22Rv1 (cell line): ENCODE results near the gene RREB1.

Experiments
- H3K27ac ChIP-seq: fragments of 450-650 bp; 2 replicates; pipeline ENCODE4 v1.5.1; 2017
- ZFX ChIP-seq: fragments of 450-650 bp; IDR thresholded peaks from 2 replicates; pipeline ENCODE4 v1.6.1; 2017; ENCODE audit warnings: antibody characterized with exemption, borderline replicate concordance
- TF ChIP-seq, protein P1 (sequence below): fragments of 450-650 bp; IDR thresholded peaks from 2 replicates; pipeline ENCODE4 v1.5.1; 2017; ENCODE audit warnings: mild to moderate bottlenecking

The RREB1 gene

DNA sequence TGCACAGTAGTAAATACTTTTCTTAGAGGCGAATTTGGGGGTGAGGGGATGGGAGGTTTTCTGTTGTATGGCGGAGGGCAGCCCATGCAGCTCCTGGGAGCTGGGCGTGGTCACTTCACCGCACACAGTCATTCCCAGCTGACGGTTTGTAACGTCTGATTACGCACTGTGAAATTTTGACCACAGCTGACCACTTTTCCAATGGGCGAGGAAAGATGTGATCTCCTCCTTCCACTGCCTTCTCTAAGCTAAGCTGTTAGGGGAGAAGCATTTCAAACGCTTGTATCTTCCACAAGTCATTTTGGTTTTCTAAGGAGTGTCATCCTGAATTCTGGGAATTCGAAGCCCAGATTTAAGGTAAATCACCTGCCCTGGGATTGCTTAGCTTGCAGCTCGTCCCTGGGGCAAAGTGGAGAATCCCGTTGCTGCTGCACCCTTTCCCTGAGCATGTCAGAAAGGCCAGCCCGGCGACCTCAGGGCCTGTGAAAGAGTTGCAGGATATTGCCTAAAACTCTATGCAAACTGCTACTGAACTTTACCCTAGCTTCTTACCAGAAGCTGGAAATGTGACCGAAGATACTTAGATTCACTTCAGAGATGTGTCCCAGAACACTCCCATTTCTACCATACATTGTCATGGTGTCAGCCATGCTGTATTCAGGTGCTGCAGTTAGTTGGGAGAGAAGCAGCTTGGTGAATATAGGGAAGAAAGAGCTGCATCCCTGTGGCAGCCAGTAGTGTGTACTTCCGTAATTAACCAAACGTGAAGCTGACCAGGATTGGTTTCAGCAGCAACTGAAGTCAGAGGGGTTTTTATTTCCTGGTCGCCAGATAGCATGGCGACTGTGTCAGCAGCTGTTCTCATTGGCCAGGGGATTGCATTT is 58.9 kb downstream of the RREB1 start:
- H3K27ac ChIP-seq: no peak overlapping the region
- TF ChIP-seq, protein P1, sequence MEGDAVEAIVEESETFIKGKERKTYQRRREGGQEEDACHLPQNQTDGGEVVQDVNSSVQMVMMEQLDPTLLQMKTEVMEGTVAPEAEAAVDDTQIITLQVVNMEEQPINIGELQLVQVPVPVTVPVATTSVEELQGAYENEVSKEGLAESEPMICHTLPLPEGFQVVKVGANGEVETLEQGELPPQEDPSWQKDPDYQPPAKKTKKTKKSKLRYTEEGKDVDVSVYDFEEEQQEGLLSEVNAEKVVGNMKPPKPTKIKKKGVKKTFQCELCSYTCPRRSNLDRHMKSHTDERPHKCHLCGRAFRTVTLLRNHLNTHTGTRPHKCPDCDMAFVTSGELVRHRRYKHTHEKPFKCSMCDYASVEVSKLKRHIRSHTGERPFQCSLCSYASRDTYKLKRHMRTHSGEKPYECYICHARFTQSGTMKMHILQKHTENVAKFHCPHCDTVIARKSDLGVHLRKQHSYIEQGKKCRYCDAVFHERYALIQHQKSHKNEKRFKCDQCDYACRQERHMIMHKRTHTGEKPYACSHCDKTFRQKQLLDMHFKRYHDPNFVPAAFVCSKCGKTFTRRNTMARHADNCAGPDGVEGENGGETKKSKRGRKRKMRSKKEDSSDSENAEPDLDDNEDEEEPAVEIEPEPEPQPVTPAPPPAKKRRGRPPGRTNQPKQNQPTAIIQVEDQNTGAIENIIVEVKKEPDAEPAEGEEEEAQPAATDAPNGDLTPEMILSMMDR: no peak
- no peak for TF ChIP-seq ZFX

DNA sequence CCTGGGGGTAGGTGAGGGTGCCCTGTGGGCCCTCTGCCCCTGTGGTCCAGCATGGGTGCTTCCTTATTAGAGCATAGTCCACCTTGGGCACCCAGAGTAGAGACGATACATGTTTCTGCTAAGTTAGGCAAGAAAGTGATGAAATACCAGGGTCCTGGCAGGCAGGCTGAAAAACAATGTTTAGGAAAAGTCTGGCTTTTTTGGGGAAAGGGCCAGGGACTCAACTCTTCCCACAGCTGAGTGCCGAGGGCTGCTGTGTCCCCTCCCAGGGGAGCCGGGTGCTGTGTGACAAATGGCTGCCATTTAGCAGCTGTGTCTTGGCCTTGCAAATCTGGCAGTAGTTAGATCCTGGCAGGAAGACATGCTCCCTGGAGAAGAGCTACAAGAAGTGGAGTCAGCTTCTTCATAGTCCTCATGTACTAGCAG is 61.5 kb downstream of the RREB1 start:
- H3K27ac ChIP-seq: no peak overlapping the region
- TF ChIP-seq ZFX: no peak
- TF ChIP-seq, protein P1: no peak

DNA sequence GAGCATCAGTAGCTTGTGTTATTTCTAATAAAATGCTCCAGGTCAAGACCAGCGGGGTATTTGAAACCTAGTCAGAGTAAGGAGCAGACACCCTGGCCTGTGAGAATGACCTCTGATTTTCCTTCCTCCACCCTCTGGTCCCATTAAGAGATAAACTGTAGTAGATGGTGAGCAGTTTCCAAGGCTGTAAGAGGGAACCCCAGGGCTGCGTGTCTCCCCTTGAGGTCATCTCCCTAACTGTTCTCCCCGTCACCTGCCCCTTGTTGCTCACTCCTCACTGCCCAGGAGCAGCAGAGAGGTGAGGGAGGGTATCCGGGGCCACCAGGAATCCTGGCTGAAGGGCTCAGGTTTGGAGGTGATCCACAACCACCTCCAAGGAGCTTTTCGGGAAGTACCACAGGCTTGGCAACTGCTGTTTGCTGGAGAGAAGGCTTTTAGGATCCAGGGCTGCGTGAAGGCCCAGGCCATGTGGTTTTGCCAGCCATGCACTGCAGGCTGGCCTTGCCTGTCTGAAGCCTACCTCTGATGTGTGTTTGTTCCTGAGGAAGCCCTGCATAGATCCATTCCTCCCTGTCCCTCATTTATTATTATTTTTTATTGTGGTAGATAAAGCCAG is 62.5 kb downstream of the RREB1 start:
- TF ChIP-seq ZFX: no peak
- TF ChIP-seq, protein P1: no peak
- no peak overlapping the region for H3K27ac ChIP-seq

DNA sequence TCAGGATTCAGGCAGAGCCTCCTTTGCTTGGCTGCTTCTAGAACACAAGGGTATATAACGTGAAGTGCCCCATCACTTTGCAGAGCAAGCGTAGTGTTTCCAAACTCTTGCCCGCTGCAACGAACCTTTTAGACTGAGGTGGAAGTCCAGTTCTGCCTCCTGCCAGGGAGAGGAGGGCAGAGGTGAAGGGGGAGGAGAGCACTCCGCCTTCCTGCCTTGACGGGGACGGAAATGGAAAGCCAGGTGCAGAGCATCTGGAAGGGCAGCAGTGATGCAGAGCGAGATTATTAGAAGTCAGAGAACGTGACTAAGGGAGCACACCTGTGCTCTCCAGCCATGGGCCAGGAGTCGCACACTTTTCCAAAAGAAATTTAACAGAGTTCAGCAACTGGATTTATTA is 63.4 kb downstream of the RREB1 start:
- H3K27ac ChIP-seq: no peak overlapping the region

DNA sequence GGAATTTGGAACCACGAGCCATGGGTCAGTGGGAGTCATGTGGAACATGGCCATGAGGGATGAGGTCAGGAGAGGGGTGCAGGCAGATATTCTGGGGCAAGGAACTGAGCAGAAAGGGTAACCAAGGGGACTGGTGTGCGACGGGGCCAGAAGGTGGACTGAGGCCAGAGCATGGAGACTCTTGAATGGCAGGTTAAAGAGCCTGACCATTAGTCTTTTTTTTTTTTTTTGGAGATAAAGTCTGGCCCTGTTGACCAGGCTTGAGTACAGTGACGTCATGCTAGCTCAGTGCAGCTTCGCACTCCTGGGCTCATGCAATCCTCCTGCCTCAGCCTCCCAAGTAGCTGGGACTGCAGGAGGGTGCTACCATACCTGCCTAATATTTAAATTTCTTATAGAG is 64.0 kb downstream of the RREB1 start:
- TF ChIP-seq, protein P1: no peak
- no peak for TF ChIP-seq ZFX
- no peak overlapping the region for H3K27ac ChIP-seq

More for the DNA sequence above, 63.4 kb downstream of the RREB1 start:
- TF ChIP-seq ZFX: no peak
- TF ChIP-seq, protein P1: no peak

DNA sequence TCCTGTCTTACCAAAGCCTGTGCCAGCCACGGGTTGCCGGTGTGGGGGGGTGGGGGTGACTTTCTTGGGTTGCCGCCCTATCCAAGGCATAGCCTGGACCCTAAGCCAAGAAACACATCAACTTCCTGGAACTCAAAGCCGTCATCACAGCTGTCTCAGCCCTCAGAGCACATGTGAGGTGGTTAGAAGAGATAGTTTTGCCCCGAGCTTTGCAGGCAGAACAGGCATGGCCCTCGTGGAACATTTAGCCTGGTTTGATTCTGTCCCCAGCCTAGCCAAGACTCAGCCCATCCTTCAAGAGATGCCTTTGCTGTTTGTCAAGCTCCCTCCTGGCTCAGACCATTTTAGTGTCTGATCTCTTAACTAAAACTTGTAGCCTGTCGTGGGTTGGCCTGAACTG is 64.9 kb downstream of the RREB1 start:
- no peak for TF ChIP-seq ZFX
- TF ChIP-seq, protein P1: no peak
- no peak overlapping the region for H3K27ac ChIP-seq
